UCSD-AML1 (cell line): ENCODE results near the gene UBN2.
A peak's percentile ranks its signal among the peaks of the same experiment; 100 is the strongest.
"Not testable (repeated sequence)": the region's sequence is repeated elsewhere in the genome, so short reads cannot be mapped to it uniquely, and the experiment has no call there.

ENCODE experiments used
- DNase-seq: peaks from one replicate; lab custom pipeline; 2025; ENCODE audit not compliant: unreplicated experiment; lab: John Stamatoyannopoulos, UW

Gene UBN2

GRCh38 chr7:139230774-139231512 is at the start of gene UBN2:
TSS of gene UBN2 (plus strand) at chr7:139231237. CDS start at chr7:139231485, 248 bp downstream.
- DNase-seq = peak; percentile 92

- no peak for DNase-seq
Measured at GRCh38 chr7:139181404-139181803, 49.6 kb upstream of the UBN2 start.

DNA sequence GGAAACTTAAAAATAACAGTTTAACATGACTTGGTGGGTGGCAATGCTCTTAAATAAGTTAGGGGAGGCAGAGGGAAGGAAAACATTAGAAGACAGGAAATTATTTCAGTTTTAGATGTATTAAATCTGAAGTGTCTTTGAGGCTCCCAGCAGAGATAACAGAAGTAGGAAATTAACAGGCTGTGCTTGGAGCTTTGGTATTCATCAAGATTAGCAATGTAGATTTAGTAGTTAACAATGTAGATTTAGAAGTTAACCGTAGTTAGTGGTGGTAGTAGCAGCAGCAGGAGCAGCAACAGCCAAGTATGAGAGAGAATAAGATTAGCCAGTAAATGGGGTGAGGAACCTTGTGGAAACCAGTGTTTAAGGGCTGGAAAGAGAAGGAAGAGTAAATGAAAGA is 48.7 kb upstream of the UBN2 start:
- DNase-seq = no peak

GRCh38 chr7:139183251-139183650 is 47.8 kb upstream of the UBN2 start:
- no peak for DNase-seq

- DNase-seq = peak; percentile 39
Measured at GRCh38 chr7:139183878-139184338, 47.1 kb upstream of the UBN2 start.

DNA sequence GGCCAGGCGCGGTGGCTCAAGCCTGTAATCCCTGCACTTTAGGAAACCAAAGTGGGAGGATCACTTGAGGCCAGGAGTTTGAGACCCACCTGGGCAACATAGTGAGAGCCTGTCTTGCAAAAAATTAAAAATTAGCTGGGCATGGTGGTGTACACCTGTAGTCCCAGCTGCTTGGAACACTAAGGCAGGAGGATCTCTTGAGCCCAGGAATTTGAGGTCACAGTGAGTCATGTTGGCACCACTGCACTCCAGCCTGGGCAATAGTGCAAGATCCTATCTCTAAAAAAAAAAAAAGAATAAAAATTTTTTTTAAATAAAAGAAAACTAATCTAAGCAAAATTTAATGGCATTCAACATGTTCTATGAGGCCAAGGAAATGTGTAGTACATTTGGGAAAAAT is 44.9 kb upstream of the UBN2 start:
- DNase-seq = no peak

- DNase-seq = no peak
Measured at GRCh38 chr7:139189357-139189756, 41.7 kb upstream of the UBN2 start.

GRCh38 chr7:139192014-139192706 is 38.9 kb upstream of the UBN2 start:
- DNase-seq = no peak

GRCh38 chr7:139200382-139200781 is 30.7 kb upstream of the UBN2 start:
- DNase-seq = no peak

- no peak for DNase-seq
Measured at GRCh38 chr7:139203992-139204391, 27.0 kb upstream of the UBN2 start.

GRCh38 chr7:139205843-139206242 is 25.2 kb upstream of the UBN2 start:
- DNase-seq = no peak

DNA sequence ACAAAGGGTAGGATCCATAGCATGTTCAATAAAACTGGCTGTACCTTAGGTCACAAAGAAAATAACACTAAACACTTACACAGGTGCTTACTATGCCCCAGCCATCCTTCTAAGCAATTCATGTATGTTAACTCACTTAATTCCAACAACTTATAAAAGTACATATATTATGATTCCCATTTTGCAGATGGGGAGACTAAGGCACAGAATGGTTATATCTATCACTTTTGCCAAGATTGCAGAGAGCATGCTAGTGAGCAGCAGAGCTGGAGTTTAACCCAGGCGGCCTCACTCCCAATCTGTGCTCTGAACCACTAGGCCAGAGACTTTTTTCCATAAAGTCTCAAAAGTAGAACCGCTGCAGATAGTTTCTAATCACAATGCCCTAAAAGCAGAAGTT is 18.9 kb upstream of the UBN2 start:
- DNase-seq = no peak

GRCh38 chr7:139213489-139213888 is 17.5 kb upstream of the UBN2 start:
- not testable (repeated sequence) for DNase-seq

DNA sequence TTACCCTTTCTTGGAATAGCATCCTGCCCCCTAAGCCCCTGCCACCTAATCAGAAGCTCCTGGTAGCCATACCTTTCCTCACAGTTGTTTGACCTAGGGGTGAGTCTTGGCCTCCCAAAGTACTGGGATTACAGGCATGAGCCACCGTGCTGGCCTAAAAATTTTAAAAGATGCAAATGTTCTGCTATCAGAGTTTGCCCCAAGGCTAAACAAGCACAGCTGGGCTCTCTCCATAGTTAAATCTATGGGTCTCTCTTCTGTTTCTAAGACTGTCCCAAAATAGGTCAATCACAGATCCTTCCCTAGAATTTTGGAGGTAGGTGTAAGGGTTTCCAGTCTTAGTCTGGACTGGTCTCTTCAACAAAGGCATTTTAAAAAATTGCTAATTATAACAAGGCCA is 12.9 kb upstream of the UBN2 start:
- no peak for DNase-seq

DNA sequence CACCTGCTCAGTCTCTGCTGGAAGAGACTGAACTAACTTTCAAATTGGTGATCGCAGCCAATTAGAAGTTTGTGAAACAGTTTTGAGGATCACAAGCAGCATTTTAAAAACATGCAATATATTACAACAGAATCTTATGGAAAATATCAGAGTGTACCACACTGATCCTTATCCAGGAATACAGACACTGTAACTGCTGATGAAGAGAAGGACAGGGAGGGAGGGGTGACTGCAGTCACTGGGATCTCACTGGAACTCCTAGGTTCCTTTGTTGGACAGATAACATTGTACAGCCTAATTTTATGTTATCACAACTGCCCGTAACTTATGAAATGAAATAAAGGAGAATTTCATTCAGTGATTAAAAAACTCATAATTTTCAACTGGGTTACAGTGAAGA is 6.8 kb upstream of the UBN2 start:
- DNase-seq = no peak

- not testable (repeated sequence) for DNase-seq
Measured at GRCh38 chr7:139224836-139225235, 6.2 kb upstream of the UBN2 start.

GRCh38 chr7:139225286-139226157 is 5.5 kb upstream of the UBN2 start:
- not testable (repeated sequence) for DNase-seq

- DNase-seq = not testable (repeated sequence)
Measured at GRCh38 chr7:139226158-139226515, 4.9 kb upstream of the UBN2 start.

GRCh38 chr7:139226988-139227488 is 4.0 kb upstream of the UBN2 start:
- not testable (repeated sequence) for DNase-seq

GRCh38 chr7:139230023-139230422 is 1.0 kb upstream of the UBN2 start:
- DNase-seq = no peak

DNA sequence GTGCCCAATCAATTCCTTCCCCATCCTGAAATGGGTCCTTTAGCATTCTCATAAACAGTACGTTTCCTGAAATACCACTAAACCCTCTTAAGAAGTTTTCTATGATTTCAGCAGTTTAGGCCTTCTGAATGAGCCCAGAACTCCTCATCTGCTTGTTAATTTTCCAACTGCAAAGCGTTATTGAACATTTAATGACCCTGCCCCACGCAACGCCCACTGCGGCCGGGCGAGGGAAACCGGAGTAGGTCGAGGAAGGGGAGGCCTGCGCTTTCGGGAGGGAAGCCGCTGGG is 608 bp upstream of the UBN2 start:
- DNase-seq = no peak
